PC-3 (cell line): ENCODE measurements around the gene FOXD1. TPM values are rescaled to one million over a fixed set of nuclear protein-coding genes. Genes with fewer than 3 reads are reported as not detected.

Source experiments
- ATAC-seq: fragments of 200-7000 bp; cut with Tn5 transposase; 2 replicates; pipeline ENCODE4 v1.9.1; 2020; ENCODE audit warnings: mild to moderate bottlenecking, moderate library complexity
- BruUV-seq: library from RNA; stranded (reverse); fragments of 400-500 nt; replicated peaks from 2 replicates; lab custom pipeline; 2021; lab: Mats Ljungman, UMichigan
- CTCF ChIA-PET: fragments of 300-600 bp; sonication (Branson Sonifier 250); formaldehyde crosslinking; loops from one replicate; lab custom pipeline; 2022; ENCODE audit warnings: antibody characterized with exemption; lab: Charles Lee
- POLR2A ChIA-PET: fragments of 300-600 bp; sonication (Branson Sonifier 250); formaldehyde crosslinking; loops from one replicate; lab custom pipeline; 2022; ENCODE audit warnings: antibody characterized with exemption; ENCODE audit not compliant: unreplicated experiment; lab: Charles Lee
- DNase-seq: peaks from one replicate; pipeline ENCODE4 v3.0.0-alpha.2; 2015
- H2AFZ ChIP-seq: fragments of 300-600 bp; sonication (generic); 2 replicates; pipeline ENCODE4 v1.6.0; 2016; ENCODE audit warnings: antibody characterized with exemption, low read length
- H3F3A ChIP-seq: fragments of 300-600 bp; sonication (generic); one replicate; pipeline ENCODE4 v1.6.0; 2017; ENCODE audit warnings: antibody characterized with exemption, low read length, control low read depth, mild to moderate bottlenecking; ENCODE audit not compliant: unreplicated experiment
- H3K27ac ChIP-seq: fragments of 300-600 bp; sonication (generic); 2 replicates; pipeline ENCODE4 v1.5.1; 2016; ENCODE audit warnings: mild to moderate bottlenecking, low read length
- H3K27me3 ChIP-seq: fragments of 300-600 bp; sonication (generic); 2 replicates; pipeline ENCODE4 v1.6.1; 2016; ENCODE audit warnings: low read length, mixed read lengths
- H3K36me3 ChIP-seq: fragments of 300-600 bp; sonication (generic); 2 replicates; pipeline ENCODE4 v1.6.1; 2016; ENCODE audit warnings: low read depth, mixed run types, low read length, mixed read lengths
- H3K4me1 ChIP-seq: fragments of 300-600 bp; sonication (generic); 2 replicates; pipeline ENCODE4 v1.5.1; 2016; ENCODE audit warnings: low read length; ENCODE audit not compliant: insufficient read depth
- H3K4me2 ChIP-seq: fragments of 300-600 bp; sonication (generic); 2 replicates; pipeline ENCODE4 v1.6.0; 2016; ENCODE audit warnings: low read length
- H3K4me3 ChIP-seq: fragments of 300-600 bp; sonication (generic); 2 replicates; pipeline ENCODE4 v1.5.1; 2016; ENCODE audit warnings: mild to moderate bottlenecking, low read length, mixed read lengths
- H3K79me2 ChIP-seq: fragments of 300-600 bp; sonication (generic); 2 replicates; pipeline ENCODE4 v1.6.1; 2017; ENCODE audit warnings: low read length, mixed read lengths
- H3K9ac ChIP-seq: fragments of 300-600 bp; sonication (generic); 2 replicates; pipeline ENCODE4 v1.6.0; 2016; ENCODE audit warnings: mild to moderate bottlenecking, low read length
- H3K9me2 ChIP-seq: fragments of 300-600 bp; sonication (generic); replicated peaks from 2 replicates; pipeline ENCODE4 v1.6.1; 2016; ENCODE audit warnings: mixed run types, low read length, mixed read lengths
- H3K9me3 ChIP-seq: fragments of 300-600 bp; sonication (generic); 2 replicates; pipeline ENCODE4 v1.6.1; 2016; ENCODE audit warnings: low read length, mixed read lengths
- H4K20me1 ChIP-seq: fragments of 300-600 bp; sonication (generic); 2 replicates; pipeline ENCODE4 v1.6.1; 2016; ENCODE audit warnings: low read length, mixed read lengths
- EZH2 ChIP-seq: fragments of 300-600 bp; sonication (generic); IDR thresholded peaks from one replicate; pipeline ENCODE4 v1.6.1; 2017; ENCODE audit warnings: antibody characterized with exemption, mild to moderate bottlenecking, low read length; ENCODE audit not compliant: unreplicated experiment
- EZH2phosphoT487 ChIP-seq: fragments of 300-600 bp; sonication (generic); IDR thresholded peaks from 2 replicates; pipeline ENCODE4 v1.6.1; 2018; ENCODE audit warnings: mild to moderate bottlenecking, antibody characterized with exemption, low read length, borderline replicate concordance
- intact Hi-C: fragments of 100-400 bp; cut with micrococcal nuclease; formaldehyde crosslinking; loops from 2 replicates; pipeline ENCODE4 v1.9.0; 2023
- total RNA-seq: library from RNA; depleted of rRNA; stranded (reverse); fragments of >200 nt; gene quantifications from 2 replicates; pipeline ENCODE4 v1.2.3, GENCODE V29; 2014
- TF ChIP-seq, protein P1 (sequence below): fragments of 300-600 bp; sonication (generic); conservative IDR thresholded peaks from 2 replicates; pipeline ENCODE4 v1.5.1; 2017; ENCODE audit warnings: antibody characterized with exemption, low read depth, mild to moderate bottlenecking, low read length

Gene FOXD1
- total RNA-seq, 1 experiment from 2014 or later = 10.3 TPM

- Histone ChIP-seq H4K20me1 (no peaks in the 10 kb centered on the region), H3K9ac (no peak overlapping the region), H3K27ac (no peak overlapping the region), H3K4me2 (no peak overlapping the region), H3K4me3 (no peak overlapping the region), H3K4me1 (peaks cover 13% of the 10 kb centered on the region), H3K36me3 (no peaks in the 10 kb centered on the region), H3K9me2 (no peaks in the 10 kb centered on the region), H3K79me2 (no peaks in the 10 kb centered on the region), H2AFZ (no peak overlapping the region), H3K9me3 (no peaks in the 10 kb centered on the region), H3K27me3 (0 out of 2 replicates have a peak, but pooled peaks cover 5% of the 10 kb centered on the region), H3F3A (no peaks in the 10 kb centered on the region)
- no peak for TF ChIP-seq EZH2phosphoT487
- no peak for TF ChIP-seq EZH2
- TF ChIP-seq, protein P1, sequence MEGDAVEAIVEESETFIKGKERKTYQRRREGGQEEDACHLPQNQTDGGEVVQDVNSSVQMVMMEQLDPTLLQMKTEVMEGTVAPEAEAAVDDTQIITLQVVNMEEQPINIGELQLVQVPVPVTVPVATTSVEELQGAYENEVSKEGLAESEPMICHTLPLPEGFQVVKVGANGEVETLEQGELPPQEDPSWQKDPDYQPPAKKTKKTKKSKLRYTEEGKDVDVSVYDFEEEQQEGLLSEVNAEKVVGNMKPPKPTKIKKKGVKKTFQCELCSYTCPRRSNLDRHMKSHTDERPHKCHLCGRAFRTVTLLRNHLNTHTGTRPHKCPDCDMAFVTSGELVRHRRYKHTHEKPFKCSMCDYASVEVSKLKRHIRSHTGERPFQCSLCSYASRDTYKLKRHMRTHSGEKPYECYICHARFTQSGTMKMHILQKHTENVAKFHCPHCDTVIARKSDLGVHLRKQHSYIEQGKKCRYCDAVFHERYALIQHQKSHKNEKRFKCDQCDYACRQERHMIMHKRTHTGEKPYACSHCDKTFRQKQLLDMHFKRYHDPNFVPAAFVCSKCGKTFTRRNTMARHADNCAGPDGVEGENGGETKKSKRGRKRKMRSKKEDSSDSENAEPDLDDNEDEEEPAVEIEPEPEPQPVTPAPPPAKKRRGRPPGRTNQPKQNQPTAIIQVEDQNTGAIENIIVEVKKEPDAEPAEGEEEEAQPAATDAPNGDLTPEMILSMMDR = no peak
- no peak for ATAC-seq
- intact Hi-C loops = loop anchor here (5.0 kb wide), 1 partner anchor 45 kb away; no protein-coding TSS in a partner anchor
- POLR2A ChIA-PET = no interaction called here
- no TSS peak for BruUV-seq
- CTCF ChIA-PET = no interaction called here
- DNase-seq = no peak
Measured at GRCh38 chr5:73417303-73418034, 31.1 kb downstream of the FOXD1 start.

DNA sequence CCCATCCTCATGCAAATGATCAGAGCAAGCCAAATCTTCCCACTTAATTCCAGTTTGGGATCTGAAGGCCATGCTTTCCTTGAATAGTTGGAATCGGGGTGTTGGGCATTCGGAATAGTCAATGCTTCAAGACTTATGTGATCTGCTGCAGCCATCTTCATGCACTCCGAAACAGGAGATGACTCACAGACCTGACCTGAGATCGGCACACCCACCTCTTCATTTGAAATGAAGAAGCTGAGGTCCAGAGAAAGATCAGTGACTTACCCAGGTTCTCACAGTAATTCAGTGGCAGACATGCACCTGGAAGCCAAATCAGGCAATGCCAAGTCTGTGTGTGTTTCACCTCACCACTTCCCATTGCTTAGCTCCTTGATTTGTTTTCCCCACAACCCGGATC lies 33.0 kb downstream of the FOXD1 start:
- no peaks in the 10 kb centered on the region for H3K9me2 ChIP-seq
- no peak overlapping the region for H2AFZ ChIP-seq
- no peak overlapping the region for H3K9ac ChIP-seq
- ChIA-PET CTCF (no interaction called here), POLR2A (no interaction called here)
- intact Hi-C loops = loop anchor here (5.0 kb wide), 1 partner anchor 43 kb away; no protein-coding TSS in a partner anchor
- H3K4me1 ChIP-seq = peaks cover 21% of the 10 kb centered on the region
- no peak overlapping the region for H3K4me3 ChIP-seq
- H3K36me3 ChIP-seq = no peaks in the 10 kb centered on the region
- H3K4me2 ChIP-seq = no peak overlapping the region
- no peaks in the 10 kb centered on the region for H3K79me2 ChIP-seq
- DNase-seq = no peak
- no peak for ATAC-seq
- H4K20me1 ChIP-seq = no peaks in the 10 kb centered on the region
- TF ChIP-seq EZH2phosphoT487 = no peak
- H3K27ac ChIP-seq = no peak overlapping the region
- no peaks in the 10 kb centered on the region for H3F3A ChIP-seq
- BruUV-seq = no TSS peak
- H3K9me3 ChIP-seq = no peaks in the 10 kb centered on the region
- 0 out of 2 replicates have a peak, but pooled peaks cover 5% of the 10 kb centered on the region for H3K27me3 ChIP-seq

- H3K4me3 ChIP-seq = no peak overlapping the region
- intact Hi-C loops = loop anchor here (5.0 kb wide), 1 partner anchor 43 kb away; no protein-coding TSS in a partner anchor
- no peak overlapping the region for H3K27ac ChIP-seq
- CTCF ChIA-PET = no interaction called here
- peaks cover 19% of the 10 kb centered on the region for H3K4me1 ChIP-seq
- no peaks in the 10 kb centered on the region for H3K9me2 ChIP-seq
- H3K9me3 ChIP-seq = no peaks in the 10 kb centered on the region
- no peak for DNase-seq
- TF ChIP-seq, protein P1 = no peak
- TF ChIP-seq EZH2 (no peak), EZH2phosphoT487 (no peak)
- no peaks in the 10 kb centered on the region for H3F3A ChIP-seq
- H3K4me2 ChIP-seq = no peak overlapping the region
- no peak overlapping the region for H3K9ac ChIP-seq
- no TSS peak for BruUV-seq
- H3K79me2 ChIP-seq = no peaks in the 10 kb centered on the region
- H4K20me1 ChIP-seq = no peaks in the 10 kb centered on the region
- no peaks in the 10 kb centered on the region for H3K36me3 ChIP-seq
- no peak for ATAC-seq
- H3K27me3 ChIP-seq = 0 out of 2 replicates have a peak, but pooled peaks cover 1% of the 10 kb centered on the region
- no peak overlapping the region for H2AFZ ChIP-seq
- POLR2A ChIA-PET = no interaction called here
Measured at GRCh38 chr5:73415171-73415570, 33.4 kb downstream of the FOXD1 start.
